Activated naive CD8-positive, alpha-beta T cell treated with anti-CD3 and anti-CD28 coated beads, Interleukin-2, amount 50 U/mL, for 24 hours (primary cell): Measurements from ENCODE around the gene SLCO4A1.

Source experiments
- ATAC-seq: fragments of 150-1000 bp; cut with Tn5 transposase; one replicate; pipeline ENCODE4 v1.10.0; 2021
- DNase-seq: peaks from one replicate; pipeline ENCODE4 v3.0.0; 2021
- H3K27ac Mint-ChIP-seq: one replicate; pipeline ENCODE4 v1.8.0; 2021; ENCODE audit warnings: mild to moderate bottlenecking, mixed read lengths
- H3K27me3 Mint-ChIP-seq: one replicate; pipeline ENCODE4 v1.8.0; 2021; ENCODE audit warnings: mixed read lengths
- H3K36me3 Mint-ChIP-seq: one replicate; pipeline ENCODE4 v1.8.0; 2021; ENCODE audit warnings: low read depth, mixed read lengths
- H3K4me1 Mint-ChIP-seq: one replicate; pipeline ENCODE4 v1.8.0; 2021; ENCODE audit warnings: mixed read lengths
- H3K4me3 Mint-ChIP-seq: one replicate; pipeline ENCODE4 v1.8.0; 2021; ENCODE audit warnings: mild to moderate bottlenecking, moderate library complexity, mixed read lengths
- H3K9me3 Mint-ChIP-seq: one replicate; pipeline ENCODE4 v1.8.0; 2021; ENCODE audit warnings: mixed read lengths

The SLCO4A1 gene

GRCh38 chr20:62653951-62654685 lies 11.8 kb downstream of the SLCO4A1 start:
- no peak for DNase-seq
- no peak for ATAC-seq
- Mint-ChIP-seq H3K36me3 (peaks cover 26% of the 10 kb centered on the region), H3K27ac (no peak overlapping the region), H3K27me3 (no peaks in the 10 kb centered on the region), H3K4me1 (peaks cover 37% of the 10 kb centered on the region), H3K4me3 (no peak overlapping the region), H3K9me3 (no peaks in the 10 kb centered on the region)

GRCh38 chr20:62655282-62656196 lies 13.2 kb downstream of the SLCO4A1 start:
- ATAC-seq: no peak
- Mint-ChIP-seq H3K9me3 (no peaks in the 10 kb centered on the region), H3K27me3 (no peaks in the 10 kb centered on the region), H3K4me1 (peaks cover 25% of the 10 kb centered on the region), H3K4me3 (no peak overlapping the region), H3K36me3 (peaks cover 20% of the 10 kb centered on the region), H3K27ac (no peak overlapping the region)
- no peak for DNase-seq

- no peak for DNase-seq
- no peak overlapping the region for H3K4me3 Mint-ChIP-seq
- no peak overlapping the region for H3K27ac Mint-ChIP-seq
- peaks cover 13% of the 10 kb centered on the region for H3K36me3 Mint-ChIP-seq
- peaks cover 17% of the 10 kb centered on the region for H3K4me1 Mint-ChIP-seq
- ATAC-seq: no peak
- no peaks in the 10 kb centered on the region for H3K9me3 Mint-ChIP-seq
- H3K27me3 Mint-ChIP-seq: no peaks in the 10 kb centered on the region
Observed at GRCh38 chr20:62656197-62656918, 14.1 kb downstream of the SLCO4A1 start.

GRCh38 chr20:62656919-62657588 lies 14.8 kb downstream of the SLCO4A1 start:
- Mint-ChIP-seq H3K9me3 (no peaks in the 10 kb centered on the region), H3K4me3 (no peak overlapping the region), H3K27me3 (no peaks in the 10 kb centered on the region), H3K27ac (no peak overlapping the region), H3K4me1 (peaks cover 11% of the 10 kb centered on the region), H3K36me3 (peaks cover 11% of the 10 kb centered on the region)
- DNase-seq: no peak
- ATAC-seq: no peak

- Mint-ChIP-seq H3K27ac (no peak overlapping the region), H3K9me3 (no peaks in the 10 kb centered on the region), H3K4me3 (no peak overlapping the region), H3K27me3 (no peaks in the 10 kb centered on the region), H3K36me3 (peaks cover 9% of the 10 kb centered on the region), H3K4me1 (peaks cover 5% of the 10 kb centered on the region)
- DNase-seq (no peak), ATAC-seq (no peak)
Observed at GRCh38 chr20:62657589-62657942, 15.3 kb downstream of the SLCO4A1 start.

GRCh38 chr20:62657956-62658355 lies 15.7 kb downstream of the SLCO4A1 start:
- no peak for ATAC-seq

GRCh38 chr20:62658593-62659178 lies 16.4 kb downstream of the SLCO4A1 start:
- Mint-ChIP-seq H3K27ac (peak overlapping the region; percentile 33), H3K36me3 (peaks cover 12% of the 10 kb centered on the region), H3K9me3 (no peaks in the 10 kb centered on the region), H3K4me3 (no peak overlapping the region), H3K27me3 (no peaks in the 10 kb centered on the region), H3K4me1 (peaks cover 2% of the 10 kb centered on the region)
- ATAC-seq (no peak), DNase-seq (no peak)

More at GRCh38 chr20:62657956-62658355, 15.7 kb downstream of the SLCO4A1 start:
- Mint-ChIP-seq H3K27ac (no peak overlapping the region), H3K27me3 (no peaks in the 10 kb centered on the region), H3K36me3 (peaks cover 9% of the 10 kb centered on the region), H3K4me1 (peaks cover 5% of the 10 kb centered on the region), H3K4me3 (no peak overlapping the region), H3K9me3 (no peaks in the 10 kb centered on the region)
- no peak for DNase-seq

- Mint-ChIP-seq H3K27me3 (no peaks in the 10 kb centered on the region), H3K27ac (no peak overlapping the region), H3K36me3 (peaks cover 10% of the 10 kb centered on the region), H3K4me3 (no peak overlapping the region), H3K9me3 (no peaks in the 10 kb centered on the region), H3K4me1 (no peaks in the 10 kb centered on the region)
- DNase-seq: no peak
- ATAC-seq: no peak
Observed at GRCh38 chr20:62659488-62660239, 17.4 kb downstream of the SLCO4A1 start.

- ATAC-seq (no peak), DNase-seq (no peak)
- no peaks in the 10 kb centered on the region for H3K4me1 Mint-ChIP-seq
- no peaks in the 10 kb centered on the region for H3K9me3 Mint-ChIP-seq
- H3K27me3 Mint-ChIP-seq: no peaks in the 10 kb centered on the region
- H3K4me3 Mint-ChIP-seq: no peak overlapping the region
- H3K36me3 Mint-ChIP-seq: peaks cover 12% of the 10 kb centered on the region
- no peak overlapping the region for H3K27ac Mint-ChIP-seq
Observed at GRCh38 chr20:62660240-62660615, 17.9 kb downstream of the SLCO4A1 start.

- Mint-ChIP-seq H3K4me3 (no peak overlapping the region), H3K9me3 (no peaks in the 10 kb centered on the region), H3K27me3 (no peaks in the 10 kb centered on the region), H3K4me1 (no peaks in the 10 kb centered on the region), H3K36me3 (peaks cover 12% of the 10 kb centered on the region), H3K27ac (no peak overlapping the region)
- ATAC-seq (no peak), DNase-seq (no peak)
Observed at GRCh38 chr20:62660768-62661167, 18.5 kb downstream of the SLCO4A1 start.

- no peak for ATAC-seq
- no peak overlapping the region for H3K4me3 Mint-ChIP-seq
- H3K4me1 Mint-ChIP-seq: no peaks in the 10 kb centered on the region
- H3K36me3 Mint-ChIP-seq: peaks cover 12% of the 10 kb centered on the region
- H3K27ac Mint-ChIP-seq: no peak overlapping the region
- no peaks in the 10 kb centered on the region for H3K9me3 Mint-ChIP-seq
- DNase-seq: no peak
- H3K27me3 Mint-ChIP-seq: no peaks in the 10 kb centered on the region
Observed at GRCh38 chr20:62661647-62662046, 19.3 kb downstream of the SLCO4A1 start.

- Mint-ChIP-seq H3K36me3 (peaks cover 12% of the 10 kb centered on the region), H3K27ac (no peak overlapping the region), H3K27me3 (no peaks in the 10 kb centered on the region), H3K4me3 (no peak overlapping the region), H3K4me1 (no peaks in the 10 kb centered on the region), H3K9me3 (no peaks in the 10 kb centered on the region)
- no peak for DNase-seq
- no peak for ATAC-seq
Observed at GRCh38 chr20:62662422-62662821, 20.1 kb downstream of the SLCO4A1 start.

GRCh38 chr20:62663145-62664018 lies 21.1 kb downstream of the SLCO4A1 start:
- no peaks in the 10 kb centered on the region for H3K27me3 Mint-ChIP-seq
- no peak for DNase-seq
- H3K9me3 Mint-ChIP-seq: no peaks in the 10 kb centered on the region
- peaks cover 18% of the 10 kb centered on the region for H3K36me3 Mint-ChIP-seq
- ATAC-seq: no peak
- H3K4me1 Mint-ChIP-seq: no peaks in the 10 kb centered on the region
- no peak overlapping the region for H3K4me3 Mint-ChIP-seq
- H3K27ac Mint-ChIP-seq: no peak overlapping the region
